Right kidney (tissue), 1 donor: ENCODE measurements around the gene GPR137.
"Not testable (repeated sequence)": the region's sequence is repeated elsewhere in the genome, so short reads cannot be mapped to it uniquely, and the experiment has no call there.

ENCODE experiments used
- DNase-seq: peaks from one replicate; pipeline ENCODE4 v3.0.0-alpha.2; 2016

GPR137 gene

DNA sequence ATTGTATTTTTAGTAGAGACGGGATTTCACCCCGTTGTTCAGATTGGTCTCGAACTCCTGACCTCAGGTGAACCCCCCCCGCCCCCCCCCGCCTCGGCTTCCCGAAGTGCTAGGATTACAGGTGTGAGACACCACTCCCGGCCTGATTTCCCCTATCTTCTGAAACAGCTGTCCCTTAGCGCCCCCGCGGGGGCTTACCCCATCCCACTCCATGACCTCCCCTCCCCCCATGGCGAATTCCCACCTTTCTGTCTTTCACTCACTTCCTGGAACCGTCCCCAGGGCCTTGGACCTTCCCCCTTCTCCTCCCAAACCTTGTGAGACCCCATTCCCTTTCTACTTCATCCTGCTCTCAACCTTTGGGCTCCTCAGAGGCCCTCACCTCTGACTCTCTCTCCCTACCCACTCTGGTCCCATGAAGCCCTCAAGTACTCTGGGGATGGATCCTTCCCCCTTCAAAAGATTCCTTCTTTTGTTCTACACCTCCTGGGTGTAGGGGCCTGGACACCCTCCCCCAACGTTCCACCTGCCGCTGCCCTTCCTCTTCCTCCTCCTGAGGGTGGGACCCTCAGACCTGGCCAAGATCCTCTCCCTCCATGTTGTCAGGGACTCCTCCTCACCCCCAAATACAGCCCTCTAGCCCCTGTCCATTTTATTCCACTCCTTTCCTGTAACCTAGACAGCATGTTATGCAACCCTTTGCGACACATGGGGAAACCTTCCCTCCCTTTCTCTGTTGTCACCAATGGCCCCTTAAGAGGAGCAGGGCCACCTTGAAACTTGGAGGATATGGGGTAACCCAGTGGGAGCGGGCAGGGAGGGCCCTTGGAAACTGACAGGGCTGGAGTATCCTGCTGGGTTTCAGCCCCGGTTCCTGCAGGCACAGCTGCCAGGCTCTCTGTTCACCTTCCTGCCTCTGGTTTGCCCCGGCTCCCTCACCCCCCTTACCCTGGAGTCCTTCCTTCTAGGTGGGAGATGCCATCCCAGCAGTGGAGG is 33.4 kb downstream of the GPR137 start:
- no peak for DNase-seq

DNA sequence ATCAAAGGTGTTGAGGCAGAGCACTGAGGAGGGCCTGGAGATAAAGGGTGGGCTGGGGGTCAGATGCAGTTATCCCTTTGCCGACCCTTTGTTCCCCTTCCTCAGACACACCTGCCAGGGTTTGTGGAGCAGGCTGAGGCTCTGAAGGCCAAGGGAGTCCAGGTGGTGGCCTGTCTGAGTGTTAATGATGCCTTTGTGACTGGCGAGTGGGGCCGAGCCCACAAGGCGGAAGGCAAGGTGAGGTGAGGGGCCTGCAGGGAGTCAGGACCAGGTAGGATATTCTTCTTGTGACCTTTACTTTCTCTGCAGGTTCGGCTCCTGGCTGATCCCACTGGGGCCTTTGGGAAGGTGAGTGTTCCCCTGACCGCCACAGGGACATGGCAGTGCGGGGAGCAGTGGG is 34.9 kb downstream of the GPR137 start:
- DNase-seq, result no peak

DNA sequence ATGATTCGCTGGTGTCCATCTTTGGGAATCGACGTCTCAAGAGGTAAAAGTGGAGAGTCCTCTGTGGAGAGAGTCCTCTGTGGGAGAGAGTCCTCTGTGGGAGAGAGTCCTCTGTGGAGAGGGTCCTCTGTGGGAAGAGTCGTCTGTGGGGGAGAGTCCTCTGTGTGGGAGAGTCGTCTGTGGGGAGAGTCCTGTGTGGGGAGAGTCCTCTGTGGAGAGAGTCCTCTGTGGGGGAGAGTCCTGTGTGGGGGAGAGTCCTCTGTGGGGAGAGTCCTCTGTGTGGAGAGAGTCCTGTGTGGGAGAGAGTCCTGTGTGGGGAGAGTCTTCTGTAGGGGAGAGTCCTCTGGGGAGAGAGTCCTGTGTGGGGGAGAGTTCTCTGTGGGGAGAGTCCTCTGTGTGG is 35.4 kb downstream of the GPR137 start:
- no peak for DNase-seq

DNA sequence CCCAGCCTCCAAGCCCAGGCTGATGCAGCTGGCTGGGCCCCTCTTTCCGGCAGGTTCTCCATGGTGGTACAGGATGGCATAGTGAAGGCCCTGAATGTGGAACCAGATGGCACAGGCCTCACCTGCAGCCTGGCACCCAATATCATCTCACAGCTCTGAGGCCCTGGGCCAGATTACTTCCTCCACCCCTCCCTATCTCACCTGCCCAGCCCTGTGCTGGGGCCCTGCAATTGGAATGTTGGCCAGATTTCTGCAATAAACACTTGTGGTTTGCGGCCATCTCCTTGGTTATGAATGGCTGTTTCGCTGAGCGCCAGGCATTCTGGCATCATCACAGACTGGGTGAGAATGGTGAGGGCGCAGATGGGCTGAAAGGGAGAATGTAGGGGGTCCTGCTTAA is 35.9 kb downstream of the GPR137 start:
- no peak for DNase-seq

DNA sequence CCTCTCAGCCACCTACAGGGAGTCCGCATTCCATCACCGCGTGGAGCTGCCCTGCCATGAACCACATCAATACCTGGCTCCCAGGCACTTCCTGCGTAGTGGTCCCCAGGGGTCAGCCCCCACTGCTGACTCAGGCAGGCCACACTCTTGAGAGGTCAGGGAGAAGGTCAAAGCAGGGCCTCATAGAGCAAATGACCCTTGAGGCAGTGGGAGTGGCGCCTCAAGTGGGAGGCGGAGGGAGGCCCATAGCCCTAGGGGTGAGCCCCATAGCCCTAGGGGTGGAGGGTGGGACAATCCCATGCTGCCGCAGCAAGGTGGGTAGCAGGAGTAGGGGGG is 37.2 kb downstream of the GPR137 start:
- DNase-seq, result no peak

DNA sequence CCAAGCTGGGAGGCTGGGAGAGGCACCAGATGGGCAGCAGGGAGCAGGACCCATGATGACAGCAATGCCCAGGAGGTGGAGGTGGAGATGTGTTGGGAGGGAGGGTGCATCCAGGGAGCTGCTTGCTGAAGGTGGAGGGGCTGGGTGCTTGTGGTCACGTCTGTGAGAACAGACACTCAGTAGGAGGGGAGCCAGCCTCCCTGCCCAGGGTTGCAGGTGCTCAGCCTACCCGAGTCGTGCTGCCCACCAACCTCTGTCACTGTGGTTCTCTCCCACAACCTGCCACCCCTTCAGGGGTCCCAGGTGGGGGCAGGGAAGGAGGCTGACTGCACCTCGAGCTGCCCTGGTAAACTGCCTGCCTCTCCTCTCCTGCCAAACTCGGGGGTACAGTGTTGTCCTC is 37.7 kb downstream of the GPR137 start:
- no peak for DNase-seq

DNA sequence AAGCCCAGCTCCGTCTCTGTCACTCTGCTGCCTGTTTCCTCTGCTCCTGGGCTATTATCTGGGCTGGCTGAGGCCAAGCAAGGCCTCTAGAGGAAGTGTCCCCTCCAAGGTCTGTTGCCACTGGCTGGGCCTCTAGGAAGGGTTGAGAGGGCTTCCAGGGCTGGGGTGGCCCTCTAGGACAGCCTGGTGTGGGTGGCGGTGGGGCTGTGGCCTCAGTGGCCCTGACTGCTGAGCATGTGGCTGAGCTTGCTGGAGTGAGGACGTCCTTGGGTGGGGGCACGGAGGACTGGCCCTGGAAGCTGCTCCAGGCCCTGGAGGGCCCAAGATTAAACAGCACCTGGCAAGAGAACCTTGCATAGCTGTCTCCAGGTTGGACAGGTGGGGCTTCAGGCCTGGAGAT is 38.3 kb downstream of the GPR137 start:
- DNase-seq, result not testable (repeated sequence)

DNA sequence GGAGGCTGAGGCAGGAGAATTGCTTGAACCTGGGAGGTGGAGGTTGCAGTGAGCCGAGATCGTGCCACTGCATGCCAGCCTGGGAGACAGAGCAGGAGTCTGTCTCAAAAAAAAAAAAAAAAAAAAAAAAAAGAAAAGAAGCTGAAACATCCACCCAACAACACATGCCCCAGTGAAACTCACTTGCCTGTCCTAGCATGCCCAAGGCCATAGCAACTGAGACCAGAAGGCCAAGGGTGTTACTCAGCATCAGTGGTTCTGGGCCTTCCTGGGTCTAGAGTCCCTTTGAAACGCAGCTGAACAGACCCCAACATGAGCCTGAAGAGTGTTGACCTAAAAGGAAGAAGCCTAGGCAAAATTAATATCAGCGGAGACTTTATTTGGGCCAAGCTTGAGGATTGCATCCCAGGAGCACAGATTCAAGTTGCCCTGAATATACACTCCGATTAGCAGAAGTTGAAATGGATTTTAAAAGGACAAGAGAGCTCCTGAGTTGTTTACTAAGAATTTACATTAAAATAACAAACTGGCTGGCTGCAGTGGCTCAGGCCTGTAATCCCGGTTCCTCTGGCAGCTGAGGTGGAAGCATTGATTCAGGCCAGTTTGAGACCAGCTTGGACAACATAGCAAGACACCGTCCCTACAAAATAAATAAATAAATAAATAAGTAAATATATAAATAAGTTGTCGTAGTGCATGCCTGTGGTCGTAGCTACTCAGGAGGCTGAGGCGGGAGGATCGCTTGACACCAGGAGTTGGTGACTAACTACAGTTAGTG is 39.2 kb downstream of the GPR137 start:
- DNase-seq, result no peak

DNA sequence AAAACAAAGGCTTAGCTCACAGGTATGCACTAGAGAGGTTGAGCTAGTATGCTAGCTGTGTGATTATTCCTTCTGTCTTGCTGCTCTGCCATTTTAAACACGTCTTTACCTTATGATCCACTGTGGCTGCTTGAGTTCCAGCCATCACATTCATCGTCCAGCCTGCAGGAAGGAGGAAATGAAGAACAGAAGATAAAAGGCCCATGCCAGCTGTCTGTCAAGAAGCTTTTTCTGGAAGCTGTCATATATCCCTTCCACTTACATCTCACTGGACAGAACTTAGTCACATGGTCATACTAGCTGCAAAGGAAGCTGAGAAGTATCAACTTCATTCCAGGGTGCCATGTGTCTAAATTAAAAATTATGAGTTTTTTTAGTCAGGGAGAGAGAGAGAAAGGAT is 41.7 kb downstream of the GPR137 start:
- no peak for DNase-seq

DNA sequence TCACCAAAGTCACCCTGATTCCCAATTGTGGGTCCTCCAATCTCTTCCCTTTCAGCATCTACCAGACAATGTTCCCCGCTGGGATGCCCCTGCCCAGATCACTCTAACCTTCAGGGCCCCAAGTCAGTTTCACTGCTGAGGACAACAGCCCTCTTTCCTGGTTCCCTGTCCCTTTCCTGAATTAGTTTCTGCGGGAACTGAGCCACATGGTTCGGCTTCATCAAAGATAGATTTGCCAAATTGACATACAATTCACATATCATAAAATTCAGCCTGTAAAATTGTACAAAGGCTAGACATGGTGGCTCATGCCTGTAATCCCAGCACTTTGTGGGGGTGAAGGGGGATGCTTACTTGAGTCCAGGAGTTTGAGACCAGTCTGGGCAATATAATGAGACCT is 42.3 kb downstream of the GPR137 start:
- no peak for DNase-seq

DNA sequence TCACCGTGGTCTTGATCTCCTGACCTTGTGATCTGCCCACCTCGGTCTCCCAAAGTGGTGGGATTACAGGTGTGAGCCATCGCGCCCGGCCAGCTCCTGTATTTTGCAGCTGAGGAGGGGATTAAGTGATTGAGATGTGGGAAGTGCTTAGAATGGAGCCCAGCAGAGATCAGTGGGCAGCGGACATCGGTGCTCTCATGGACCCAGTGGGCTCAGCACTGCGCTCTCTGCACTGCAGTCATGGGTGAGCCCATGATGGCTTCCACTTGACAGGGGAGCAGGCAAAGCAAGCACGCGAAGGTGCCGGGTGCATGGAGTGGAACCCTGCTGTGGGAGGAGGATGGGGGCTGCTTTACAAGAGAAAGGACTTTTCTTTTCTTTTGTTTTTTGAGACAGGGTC is 45.2 kb downstream of the GPR137 start:
- DNase-seq, result no peak

DNA sequence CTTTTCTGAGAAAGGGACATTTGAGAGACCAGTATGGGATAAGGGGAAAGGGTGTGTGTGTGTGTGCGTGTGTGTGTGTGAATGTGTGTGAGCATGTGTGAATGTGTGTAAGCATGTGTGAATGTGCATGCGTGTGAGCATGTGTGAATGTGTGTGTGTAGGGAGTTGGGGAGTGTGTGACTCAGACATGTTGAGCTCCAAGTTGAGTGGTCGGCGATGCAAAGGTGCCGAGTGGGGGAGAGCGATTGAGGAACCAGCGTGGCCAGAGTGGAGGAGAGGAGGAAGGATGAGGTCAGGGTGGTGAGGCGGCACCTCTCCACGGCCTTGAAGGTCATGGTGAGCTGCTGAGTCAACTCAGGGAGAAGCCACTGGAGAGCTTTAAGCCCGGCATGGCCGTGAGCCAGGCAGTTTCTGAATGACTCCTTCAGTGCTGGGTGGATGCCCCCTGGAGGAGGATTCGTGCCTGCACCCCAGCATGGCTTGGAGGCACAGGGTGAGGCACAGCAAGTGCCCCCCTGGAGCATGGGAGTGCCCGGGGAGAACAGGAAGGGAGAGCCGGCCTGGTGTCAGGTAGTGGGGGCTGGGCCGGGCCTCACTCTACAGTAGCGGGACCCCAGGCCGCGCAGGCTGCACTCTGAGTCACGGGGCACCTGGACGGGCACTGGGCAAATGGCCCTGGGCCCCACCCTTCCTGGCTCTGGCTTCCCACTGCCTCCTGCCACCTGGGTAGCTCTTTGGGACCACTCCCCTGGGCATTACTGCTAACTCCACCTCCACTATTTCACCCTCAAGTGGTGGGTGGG is 46.1 kb downstream of the GPR137 start:
- no peak for DNase-seq

DNA sequence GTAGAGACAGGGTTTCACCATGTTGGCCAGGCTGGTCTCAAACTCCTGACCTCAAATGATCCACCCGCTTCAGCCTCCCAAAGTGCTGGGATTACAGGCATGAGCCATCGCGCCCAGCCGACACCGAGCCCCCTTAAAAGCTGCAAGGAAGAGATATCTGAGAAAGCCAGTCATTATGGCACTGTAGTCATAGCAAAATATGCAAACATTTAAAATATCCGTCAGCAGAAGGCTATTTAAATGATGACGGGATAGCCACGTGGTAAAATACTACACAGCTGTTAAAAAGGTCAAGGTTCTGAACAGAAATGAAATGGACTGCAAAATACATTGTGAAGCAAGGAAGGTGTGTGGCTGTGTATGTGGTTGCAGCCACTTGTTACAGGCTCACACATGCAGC is 47.9 kb downstream of the GPR137 start:
- no peak for DNase-seq

DNA sequence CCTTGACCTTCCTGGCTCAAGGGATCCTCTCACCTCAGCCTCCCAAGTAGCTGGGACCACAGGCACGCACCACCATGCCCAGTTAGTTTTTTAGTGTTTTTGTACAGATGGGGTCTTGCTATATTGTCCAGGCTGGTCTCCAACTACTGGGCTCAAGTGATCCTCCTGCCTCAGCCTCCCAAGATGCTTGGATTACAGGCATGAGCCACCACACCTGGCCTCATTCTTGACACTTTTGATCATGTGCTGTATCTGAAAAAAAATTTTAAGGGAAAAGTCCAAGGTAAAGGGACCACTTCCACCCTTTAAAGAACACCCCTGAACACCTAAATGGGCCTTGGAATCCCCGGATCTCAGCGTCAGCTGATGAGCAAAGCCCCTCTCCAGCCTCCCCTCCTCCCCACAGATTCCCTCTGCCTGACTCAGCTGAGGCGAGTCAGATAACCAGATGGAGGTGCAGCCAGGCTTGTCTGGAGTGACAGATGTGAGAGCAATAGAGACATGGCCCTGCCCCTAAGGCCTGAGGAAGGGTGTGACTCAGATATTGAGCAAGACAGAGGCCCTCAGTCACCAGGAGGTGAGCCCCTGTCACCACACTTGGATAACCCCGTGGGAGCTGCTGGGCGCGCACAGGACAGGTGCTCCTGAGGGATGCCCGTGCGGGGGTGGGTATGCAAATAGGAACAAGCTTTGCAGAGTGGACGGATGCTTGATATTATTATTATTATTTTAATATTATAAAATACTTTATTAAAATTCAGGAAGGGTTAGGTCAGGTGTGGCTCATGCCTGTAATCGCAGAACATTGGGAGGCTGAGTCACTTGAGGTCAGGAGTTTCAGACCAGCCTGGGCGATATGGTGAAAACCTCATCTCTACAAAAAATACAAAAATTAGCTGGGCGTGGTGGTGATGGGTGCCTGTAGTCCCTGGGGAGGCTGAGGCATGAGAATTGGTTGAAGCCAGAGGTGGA is 49.4 kb downstream of the GPR137 start:
- DNase-seq, result no peak

DNA sequence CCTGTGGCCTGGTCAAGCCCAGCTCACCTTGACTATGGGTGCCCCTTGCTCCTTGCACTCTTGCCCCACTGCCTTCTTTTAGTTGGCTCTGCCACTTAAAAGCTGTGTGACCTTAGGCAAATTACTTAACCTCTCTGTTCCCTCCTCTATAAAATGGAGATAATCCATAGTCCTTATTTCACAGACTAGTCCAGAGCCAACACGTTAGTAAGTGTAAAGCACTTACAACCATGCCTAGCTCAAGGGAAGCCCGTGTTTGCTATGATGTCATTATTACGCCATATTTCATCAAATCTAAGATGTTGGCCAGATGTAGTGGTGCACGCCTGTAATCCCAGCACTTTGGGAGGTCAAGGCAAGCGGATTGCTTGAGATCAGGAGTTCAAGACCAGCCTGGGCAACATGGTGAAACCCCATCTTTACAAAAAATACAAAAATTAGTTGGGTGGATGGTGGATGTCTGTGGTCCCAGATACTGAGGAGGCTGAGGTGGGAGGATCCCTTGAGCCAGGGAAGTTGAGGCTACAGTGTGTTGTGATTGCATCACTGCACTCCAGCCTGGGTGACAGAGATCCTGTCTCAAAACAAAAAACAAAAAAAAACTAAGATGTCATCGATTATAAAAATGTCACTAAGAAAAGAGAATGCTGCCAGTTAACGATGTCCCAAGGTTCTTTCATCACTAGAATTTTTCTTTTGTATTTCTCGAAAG is 52.0 kb downstream of the GPR137 start:
- no peak for DNase-seq

DNA sequence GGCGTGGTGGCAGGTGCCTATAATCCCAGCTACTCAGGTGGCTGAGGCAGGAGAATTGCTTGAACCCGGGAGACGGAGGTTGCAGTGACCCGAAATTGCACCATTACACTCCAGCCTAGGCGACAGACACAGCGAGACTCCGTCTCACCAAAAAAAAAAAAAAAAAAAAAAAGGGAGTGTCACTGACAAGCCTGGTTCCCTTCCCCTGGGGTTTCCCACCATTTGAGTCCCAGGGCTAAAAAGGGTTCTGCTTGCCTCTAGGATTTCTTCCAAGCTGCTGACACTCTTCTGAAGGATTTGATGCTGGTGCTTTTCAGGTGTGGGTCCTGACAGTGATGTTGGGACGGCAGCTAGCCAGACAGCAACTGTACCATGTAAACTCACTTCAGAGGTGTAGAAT is 53.1 kb downstream of the GPR137 start:
- no peak for DNase-seq
